GM23248 (cell line): Measurements from ENCODE around the gene HOOK2. TPM values are rescaled to one million over a fixed set of nuclear protein-coding genes. Genes with fewer than 3 reads are reported as not detected.

Experiments
- DNase-seq: peaks from one replicate; pipeline ENCODE4 v3.0.0-alpha.2; 2015
- H2AFZ ChIP-seq: fragments of 200-600 bp; sonication (generic); 2 replicates; pipeline ENCODE4 v1.6.1; 2016; ENCODE audit warnings: antibody characterized with exemption
- H3F3A ChIP-seq: fragments of 200-600 bp; sonication (generic); 2 replicates; pipeline ENCODE4 v1.6.1; 2016; ENCODE audit warnings: mild to moderate bottlenecking, antibody characterized with exemption, mixed run types; ENCODE audit not compliant: insufficient read depth
- H3K27ac ChIP-seq: fragments of 200-600 bp; sonication (generic); 2 replicates; pipeline ENCODE4 v1.5.1; 2016; ENCODE audit warnings: mild to moderate bottlenecking
- H3K27me3 ChIP-seq: fragments of 200-600 bp; sonication (generic); replicated peaks from 2 replicates; pipeline ENCODE4 v1.6.1; 2016; ENCODE audit warnings: mild to moderate bottlenecking; ENCODE audit not compliant: insufficient read depth
- H3K36me3 ChIP-seq: fragments of 200-600 bp; sonication (generic); 2 replicates; pipeline ENCODE4 v1.6.1; 2016; ENCODE audit warnings: low read depth, mild to moderate bottlenecking
- H3K4me1 ChIP-seq: fragments of 200-600 bp; sonication (generic); 2 replicates; pipeline ENCODE4 v1.6.1; 2016; ENCODE audit warnings: mild to moderate bottlenecking; ENCODE audit not compliant: insufficient read depth
- H3K4me2 ChIP-seq: fragments of 200-600 bp; sonication (generic); one replicate; pipeline ENCODE4 v1.6.1; 2016; ENCODE audit warnings: mild to moderate bottlenecking; ENCODE audit not compliant: unreplicated experiment
- H3K4me3 ChIP-seq: fragments of 200-600 bp; sonication (generic); 2 replicates; pipeline ENCODE4 v1.5.1; 2016; ENCODE audit warnings: mild to moderate bottlenecking
- H3K79me2 ChIP-seq: fragments of 200-600 bp; sonication (generic); 2 replicates; pipeline ENCODE4 v1.6.1; 2016; ENCODE audit warnings: mild to moderate bottlenecking; ENCODE audit not compliant: insufficient read depth
- H3K9ac ChIP-seq: fragments of 200-600 bp; sonication (generic); 2 replicates; pipeline ENCODE4 v1.6.1; 2016; ENCODE audit warnings: mild to moderate bottlenecking
- H3K9me2 ChIP-seq: fragments of 200-600 bp; sonication (generic); 2 replicates; pipeline ENCODE4 v1.6.1; 2016; ENCODE audit warnings: mixed run types, mild to moderate bottlenecking, moderate library complexity; ENCODE audit not compliant: insufficient read depth
- H3K9me3 ChIP-seq: fragments of 200-600 bp; sonication (generic); one replicate; pipeline ENCODE4 v1.6.1; 2017; ENCODE audit warnings: low read depth
- H4K20me1 ChIP-seq: fragments of 200-600 bp; sonication (generic); 2 replicates; pipeline ENCODE4 v1.6.0; 2016; ENCODE audit not compliant: insufficient read depth
- EZH2 ChIP-seq: fragments of 200-600 bp; sonication (generic); IDR thresholded peaks from 2 replicates; pipeline ENCODE4 v1.6.1; 2018; ENCODE audit warnings: antibody characterized with exemption, mild to moderate bottlenecking; ENCODE audit not compliant: insufficient read depth, poor library complexity, severe bottlenecking
- EZH2phosphoT487 ChIP-seq: fragments of 200-600 bp; sonication (generic); IDR thresholded peaks from 2 replicates; pipeline ENCODE4 v1.6.1; 2018; ENCODE audit warnings: antibody characterized with exemption, moderate library complexity, mild to moderate bottlenecking, low read depth; ENCODE audit not compliant: insufficient read depth
- WGBS, 2 experiments: methylation state at CpG; one replicate each; pipeline ENCODE4 v1.1.6; 2015 to 2017; ENCODE audit warnings: low lambda C conversion rate in 2 of 2, low coverage in 1 of 2; ENCODE audit errors: missing lambda C conversion rate in 2 of 2; 5-methylcytosine and 5-hydroxymethylcytosine counted together
- in situ Hi-C: fragments of 300-500 bp; cut with MboI; formaldehyde crosslinking; loops from 2 replicates; pipeline ENCODE4 v1.15.0; 2020
- polyA plus RNA-seq: library from polyadenylated mRNA; unstranded; fragments of >200 nt; fragmentation: Nextera tagmentation; extraction: Ambion mirVana; gene quantifications from 2 replicates; pipeline ENCODE4 v1.2.1, GENCODE V29; 2016
- total RNA-seq: library from RNA; depleted of rRNA; stranded (reverse); fragments of >200 nt; shearing (Covaris generic); gene quantifications from 2 replicates; pipeline ENCODE4 v1.2.3, GENCODE V29; 2014

HOOK2 gene
- total and polyA plus RNA-seq, 2 experiments from 2014 or later, result 11.8 to 17.1 TPM

DNA sequence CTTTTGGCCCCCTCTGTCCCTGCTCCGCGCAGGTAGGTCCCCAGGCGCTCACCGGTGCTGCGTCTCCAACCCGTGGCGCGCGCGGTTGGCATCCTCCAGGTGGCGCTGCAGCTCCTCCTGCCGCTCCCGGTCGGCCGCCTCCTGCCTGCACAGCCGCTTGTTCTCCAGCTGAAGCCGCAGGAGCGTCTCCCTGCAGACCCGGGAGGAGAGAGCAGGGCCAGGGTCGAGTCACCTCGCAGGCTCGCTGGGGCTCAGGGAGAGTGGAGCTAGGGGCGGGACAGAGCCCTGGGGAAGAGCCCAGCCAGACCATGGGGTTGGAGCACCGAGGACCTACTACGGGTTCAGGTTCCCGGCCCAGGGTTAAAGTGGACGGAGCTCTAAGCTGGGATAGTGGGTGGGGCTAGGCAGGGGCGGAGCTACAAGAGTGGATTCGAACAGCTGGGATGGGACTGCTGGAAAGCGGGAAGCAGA lies 9.3 kb downstream of the HOOK2 start:
- Histone ChIP-seq H3K4me3 (peak overlapping the region; percentile 75), H3K9me3 (no peaks in the 10 kb centered on the region), H3K9me2 (no peaks in the 10 kb centered on the region), H3K79me2 (no peaks in the 10 kb centered on the region), H3F3A (no peaks in the 10 kb centered on the region), H4K20me1 (no peaks in the 10 kb centered on the region), H3K27me3 (no peaks in the 10 kb centered on the region), H3K9ac (0 out of 2 replicates have a peak overlapping the region, but pooled peaks have one; percentile 30), H3K4me1 (no peaks in the 10 kb centered on the region), H3K36me3 (no peaks in the 10 kb centered on the region), H2AFZ (peak overlapping the region; percentile 77; the same call in 1 of the 2 replicates), H3K27ac (no peak overlapping the region), H3K4me2 (peak overlapping the region; percentile 96)
- peak; percentile 83 for DNase-seq
- TF ChIP-seq EZH2phosphoT487, result no peak
- no peak for TF ChIP-seq EZH2
- WGBS, 2 experiments, result 38 to 49% methylated on average over 30 of the region's 30 CpGs
- in situ Hi-C loops, result no loop called here

DNA sequence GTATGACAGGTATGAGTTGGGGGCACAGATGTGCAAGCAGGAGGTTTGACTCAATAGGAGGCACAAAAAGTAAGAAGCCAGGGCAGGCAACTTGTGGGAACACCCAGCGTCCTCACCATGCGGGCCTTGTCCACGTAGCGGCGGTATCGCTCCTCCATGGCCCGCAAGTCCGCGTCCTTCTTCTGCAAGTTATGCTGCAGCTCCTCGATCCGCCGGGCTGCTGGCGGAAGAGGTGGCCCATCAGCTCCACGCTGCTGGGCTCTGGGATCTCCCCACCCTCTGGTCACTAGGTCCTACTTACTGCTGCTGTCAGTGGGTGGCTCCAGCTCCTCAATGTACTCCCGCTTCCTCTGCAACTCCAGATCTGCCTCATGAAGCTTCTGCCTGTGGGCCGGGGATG lies 10.7 kb downstream of the HOOK2 start:
- no peak overlapping the region for H3K9ac ChIP-seq
- no peak overlapping the region for H2AFZ ChIP-seq
- no peak overlapping the region for H3K4me2 ChIP-seq
- no peaks in the 10 kb centered on the region for H3K9me2 ChIP-seq
- H3F3A ChIP-seq, result no peaks in the 10 kb centered on the region
- no peaks in the 10 kb centered on the region for H3K9me3 ChIP-seq
- H4K20me1 ChIP-seq, result no peaks in the 10 kb centered on the region
- no peak overlapping the region for H3K4me3 ChIP-seq
- WGBS, 2 experiments, result 97 to 99% methylated on average over 16 of the region's 16 CpGs
- H3K79me2 ChIP-seq, result no peaks in the 10 kb centered on the region
- H3K27me3 ChIP-seq, result no peaks in the 10 kb centered on the region
- H3K36me3 ChIP-seq, result no peaks in the 10 kb centered on the region
- no peak for DNase-seq
- no peak overlapping the region for H3K27ac ChIP-seq
- no peaks in the 10 kb centered on the region for H3K4me1 ChIP-seq
- TF ChIP-seq EZH2, result no peak
- no peak for TF ChIP-seq EZH2phosphoT487
- in situ Hi-C loops, result no loop called here

DNA sequence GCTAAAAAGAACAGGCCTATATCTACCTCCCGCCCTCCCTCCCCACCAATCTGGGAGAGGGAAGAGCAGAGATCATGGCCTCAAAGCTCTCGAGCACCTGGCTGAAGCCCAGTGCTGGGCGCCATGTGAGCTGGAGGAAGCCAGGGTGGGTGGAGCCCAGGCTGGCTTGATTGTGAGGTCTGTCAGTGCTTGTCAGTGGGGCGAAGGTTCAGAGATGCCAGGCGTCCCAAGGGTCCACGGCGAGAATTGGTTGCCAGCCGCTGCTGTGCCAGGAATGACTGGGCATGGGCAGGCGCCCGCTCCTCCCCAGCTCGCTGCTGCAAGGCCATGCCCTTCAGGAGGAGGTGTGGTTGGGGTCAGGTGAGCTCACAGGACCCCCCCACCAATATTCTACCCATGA lies 12.3 kb downstream of the HOOK2 start:
- no peak overlapping the region for H3K9ac ChIP-seq
- WGBS, 2 experiments, result 91 to 92% methylated on average over 10 to 11 of the region's 11 CpGs
- in situ Hi-C loops, result no loop called here
- H3K4me3 ChIP-seq, result no peak overlapping the region
- no peaks in the 10 kb centered on the region for H3K9me3 ChIP-seq
- peaks cover 10% of the 10 kb centered on the region for H3F3A ChIP-seq
- no peak for DNase-seq
- no peaks in the 10 kb centered on the region for H3K4me1 ChIP-seq
- H3K36me3 ChIP-seq, result no peaks in the 10 kb centered on the region
- H3K79me2 ChIP-seq, result no peaks in the 10 kb centered on the region
- no peak overlapping the region for H3K4me2 ChIP-seq
- TF ChIP-seq EZH2phosphoT487 (no peak), EZH2 (no peak)
- no peaks in the 10 kb centered on the region for H3K27me3 ChIP-seq
- no peak overlapping the region for H2AFZ ChIP-seq
- H3K27ac ChIP-seq, result no peak overlapping the region
- no peaks in the 10 kb centered on the region for H3K9me2 ChIP-seq
- H4K20me1 ChIP-seq, result no peaks in the 10 kb centered on the region

DNA sequence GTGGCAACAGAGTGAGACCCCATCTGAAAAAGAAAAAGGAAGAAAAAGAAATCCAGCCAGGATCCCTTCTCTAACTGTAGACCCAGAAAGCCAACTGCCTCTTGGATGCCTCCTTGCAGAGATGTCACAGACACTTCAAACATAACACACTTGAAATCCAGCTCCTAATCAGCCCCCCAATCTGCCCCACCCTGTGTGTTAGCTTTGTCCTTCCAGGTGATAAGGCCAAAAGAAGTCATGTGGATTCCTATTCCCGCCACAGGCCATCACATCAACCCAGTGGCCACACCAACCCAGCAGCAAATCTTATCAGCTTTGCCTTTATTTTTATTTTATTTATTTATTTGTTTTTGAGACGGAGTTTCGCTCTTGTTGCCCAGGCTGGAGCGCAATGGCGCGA lies 15.7 kb downstream of the HOOK2 start:
- 91 to 94% methylated on average over 6 of the region's 6 CpGs for WGBS, 2 experiments
- Histone ChIP-seq H4K20me1 (no peaks in the 10 kb centered on the region), H3K9me2 (no peaks in the 10 kb centered on the region), H3K4me1 (no peaks in the 10 kb centered on the region), H3K9ac (no peak overlapping the region), H3K4me2 (no peak overlapping the region), H3K79me2 (no peaks in the 10 kb centered on the region), H3F3A (peaks cover 12% of the 10 kb centered on the region), H3K27me3 (no peaks in the 10 kb centered on the region), H3K9me3 (no peaks in the 10 kb centered on the region), H2AFZ (no peak overlapping the region), H3K4me3 (no peak overlapping the region), H3K27ac (no peak overlapping the region), H3K36me3 (no peaks in the 10 kb centered on the region)
- TF ChIP-seq EZH2phosphoT487, result no peak
- no peak for TF ChIP-seq EZH2
- DNase-seq, result no peak
- in situ Hi-C loops, result no loop called here
